ENCODE data around the gene ADAM12.
A peak's percentile ranks its signal among the peaks of the same experiment; 100 is the strongest.

ADAM12 gene

GRCh38 chr10:126101325-126101724, 287.0 kb downstream of the ADAM12 start:
- Mint-ChIP-seq H3K27me3 (ENCODE audit: low read depth) (no peaks in the 10 kb centered on the region), H3K4me3 (no peak overlapping the region), H3K9me3 (no peaks in the 10 kb centered on the region), H3K27ac (peak overlapping the region in 2 of 3 experiments; percentile 71 to 74), H3K4me1 (peaks cover 39% of the 10 kb centered on the region), H3K36me3 (ENCODE audit: low read depth) (no peaks in the 10 kb centered on the region)
- no peak for TF ChIP-seq CTCF (IDR thresholded peaks at IDR 0.05; ENCODE audit: unreplicated experiment in 3 of 3)

- no peak overlapping the region for H3K4me3 Mint-ChIP-seq
- TF ChIP-seq CTCF (IDR thresholded peaks at IDR 0.05; ENCODE audit: unreplicated experiment in 3 of 3), result no peak
- H3K4me1 Mint-ChIP-seq, result peaks cover 35% of the 10 kb centered on the region
- H3K9me3 Mint-ChIP-seq, result no peaks in the 10 kb centered on the region
- no peaks in the 10 kb centered on the region for H3K27me3 Mint-ChIP-seq (ENCODE audit: low read depth)
- peak overlapping the region in 2 of 3 experiments; percentile 50 to 62 for H3K27ac Mint-ChIP-seq
- H3K36me3 Mint-ChIP-seq (ENCODE audit: low read depth), result no peaks in the 10 kb centered on the region
Measured at GRCh38 chr10:126099366-126099765, 288.9 kb downstream of the ADAM12 start.

GRCh38 chr10:126098226-126098581, 290.1 kb downstream of the ADAM12 start:
- no peak overlapping the region for H3K4me3 Mint-ChIP-seq
- no peak for TF ChIP-seq CTCF (IDR thresholded peaks at IDR 0.05; ENCODE audit: unreplicated experiment in 3 of 3)
- H3K27ac Mint-ChIP-seq, result no peak overlapping the region
- H3K36me3 Mint-ChIP-seq (ENCODE audit: low read depth), result peaks cover 4% of the 10 kb centered on the region
- H3K9me3 Mint-ChIP-seq, result no peaks in the 10 kb centered on the region
- H3K4me1 Mint-ChIP-seq, result peaks cover 32% of the 10 kb centered on the region
- H3K27me3 Mint-ChIP-seq (ENCODE audit: low read depth), result no peaks in the 10 kb centered on the region

GRCh38 chr10:126097558-126098225, 290.6 kb downstream of the ADAM12 start:
- Mint-ChIP-seq H3K36me3 (ENCODE audit: low read depth) (peaks cover 7% of the 10 kb centered on the region), H3K9me3 (no peaks in the 10 kb centered on the region), H3K27ac (peak overlapping the region in 2 of 3 experiments; percentile 12 to 78), H3K27me3 (ENCODE audit: low read depth) (no peaks in the 10 kb centered on the region), H3K4me3 (no peak overlapping the region), H3K4me1 (peaks cover 27% of the 10 kb centered on the region)
- no peak for TF ChIP-seq CTCF (IDR thresholded peaks at IDR 0.05; ENCODE audit: unreplicated experiment in 3 of 3)

- Mint-ChIP-seq H3K27me3 (ENCODE audit: low read depth) (no peaks in the 10 kb centered on the region), H3K4me3 (no peak overlapping the region), H3K4me1 (peaks cover 31% of the 10 kb centered on the region), H3K36me3 (ENCODE audit: low read depth) (peaks cover 7% of the 10 kb centered on the region), H3K9me3 (no peaks in the 10 kb centered on the region), H3K27ac (no peak overlapping the region)
- TF ChIP-seq CTCF (IDR thresholded peaks at IDR 0.05; ENCODE audit: unreplicated experiment in 3 of 3), result no peak
Measured at GRCh38 chr10:126094537-126094936, 293.7 kb downstream of the ADAM12 start.

All from nephron (organoid).